Smooth muscle cell (in vitro differentiated cells): ENCODE measurements around the gene DYNLT1. TPM values are rescaled to one million over a fixed set of nuclear protein-coding genes. Genes with fewer than 3 reads are reported as not detected.
"Not testable (repeated sequence)": the region's sequence is repeated elsewhere in the genome, so short reads cannot be mapped to it uniquely, and the experiment has no call there.

Source experiments
- DNase-seq: peaks from one replicate; lab custom pipeline; 2025; ENCODE audit not compliant: unreplicated experiment; lab: John Stamatoyannopoulos, UW
- H2AFZ ChIP-seq: fragments of 200-600 bp; sonication (generic); 2 replicates; pipeline ENCODE4 v1.6.0; 2016; ENCODE audit warnings: antibody characterized with exemption, low read depth, mild to moderate bottlenecking
- H3F3A ChIP-seq: fragments of 200-600 bp; sonication (generic); 2 replicates; pipeline ENCODE4 v1.6.0; 2017; ENCODE audit warnings: antibody characterized with exemption, low read depth
- H3K27ac ChIP-seq: fragments of 200-600 bp; sonication (generic); 2 replicates; pipeline ENCODE4 v1.5.1; 2016; ENCODE audit warnings: low read depth, mild to moderate bottlenecking
- H3K27me3 ChIP-seq: fragments of 200-600 bp; sonication (generic); 2 replicates; pipeline ENCODE4 v1.6.1; 2016; ENCODE audit warnings: low read depth, mild to moderate bottlenecking
- H3K36me3 ChIP-seq: fragments of 200-600 bp; sonication (generic); 2 replicates; pipeline ENCODE4 v1.5.1; 2016; ENCODE audit warnings: low read depth
- H3K4me1 ChIP-seq: fragments of 200-600 bp; sonication (generic); 2 replicates; pipeline ENCODE4 v1.5.1; 2016; ENCODE audit warnings: low read depth
- H3K4me2 ChIP-seq: fragments of 200-600 bp; sonication (generic); 2 replicates; pipeline ENCODE4 v1.6.0; 2016; ENCODE audit warnings: mild to moderate bottlenecking
- H3K4me3 ChIP-seq: fragments of 200-600 bp; sonication (generic); 2 replicates; pipeline ENCODE4 v1.5.1; 2016; ENCODE audit warnings: mild to moderate bottlenecking
- H3K79me2 ChIP-seq: fragments of 200-600 bp; sonication (generic); 2 replicates; pipeline ENCODE4 v1.6.0; 2016; ENCODE audit warnings: low read depth, mild to moderate bottlenecking
- H3K9ac ChIP-seq: fragments of 200-600 bp; sonication (generic); 2 replicates; pipeline ENCODE4 v1.6.0; 2016; ENCODE audit warnings: low read depth
- H3K9me3 ChIP-seq: fragments of 200-600 bp; sonication (generic); replicated peaks from 2 replicates; pipeline ENCODE4 v1.5.1; 2016; ENCODE audit warnings: low read depth
- H4K20me1 ChIP-seq: fragments of 200-600 bp; sonication (generic); 2 replicates; pipeline ENCODE4 v1.6.0; 2016; ENCODE audit warnings: low read depth
- WGBS: methylation state at CpG from one replicate; pipeline ENCODE4 v1.1.7; 2016; ENCODE audit warnings: low lambda C conversion rate; 5-methylcytosine and 5-hydroxymethylcytosine counted together
- polyA plus RNA-seq: library from polyadenylated mRNA; unstranded; fragments of >200 nt; fragmentation: Nextera tagmentation; extraction: Ambion mirVana; gene quantifications from 2 replicates; pipeline ENCODE4 v1.2.1, GENCODE V29; 2016
- total RNA-seq: library from RNA; depleted of rRNA; stranded (reverse); fragments of >200 nt; gene quantifications from 2 replicates; pipeline ENCODE4 v1.2.3, GENCODE V29; 2014
- TF ChIP-seq, protein P1 (sequence below): fragments of 200-600 bp; sonication (generic); IDR thresholded peaks from 2 replicates; pipeline ENCODE4 v1.5.1; 2017; ENCODE audit warnings: borderline replicate concordance, mild to moderate bottlenecking, antibody characterized with exemption; ENCODE audit not compliant: insufficient read depth, poor library complexity, severe bottlenecking

The DYNLT1 gene
- total and polyA plus RNA-seq, 2 experiments from 2014 or later, result 127 to 225 TPM

DNA sequence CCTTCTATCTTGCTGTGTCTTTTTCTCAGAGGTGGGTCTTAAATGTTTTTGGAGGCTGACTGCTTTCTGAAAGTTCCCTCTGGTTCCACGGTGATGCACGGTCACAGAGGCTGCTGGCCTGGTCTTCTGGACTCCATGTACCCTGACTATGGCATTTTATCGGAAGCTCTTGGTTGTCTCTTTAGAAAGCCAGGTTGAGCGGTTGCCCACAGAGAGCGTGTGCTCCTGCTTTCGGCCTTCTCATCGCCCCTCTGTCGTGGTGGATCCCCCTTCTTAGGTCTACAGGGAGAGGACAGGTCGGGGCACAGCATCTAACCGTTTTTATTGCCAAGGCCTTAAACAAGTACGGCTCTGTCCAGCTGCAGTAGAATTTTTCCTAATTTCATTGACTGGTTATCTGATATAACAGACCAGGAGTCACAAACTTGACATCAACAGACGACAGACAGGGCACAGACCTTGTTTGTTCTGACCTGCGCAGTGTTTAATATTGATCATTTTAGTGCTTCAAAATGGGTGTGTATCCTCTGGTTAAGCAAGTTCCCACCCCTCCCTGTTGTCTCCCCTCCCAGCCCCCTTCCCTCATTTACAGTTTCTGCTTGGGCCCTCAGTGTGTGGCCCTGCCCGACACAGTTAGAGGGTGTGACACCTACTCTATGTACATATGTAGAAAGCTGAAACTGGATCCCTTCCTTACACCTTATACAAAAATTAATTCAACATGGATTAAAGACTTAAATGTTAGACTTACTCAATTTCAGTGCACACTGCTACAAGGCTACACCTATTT is 30.0 kb upstream of the DYNLT1 start:
- Histone ChIP-seq H3K4me3 (no peak overlapping the region), H3K27ac (no peak overlapping the region), H3F3A (no peaks in the 10 kb centered on the region), H3K36me3 (no peaks in the 10 kb centered on the region), H4K20me1 (no peaks in the 10 kb centered on the region), H3K4me2 (no peak overlapping the region), H3K27me3 (no peaks in the 10 kb centered on the region), H3K4me1 (no peaks in the 10 kb centered on the region), H2AFZ (no peak overlapping the region), H3K9me3 (no peaks in the 10 kb centered on the region), H3K79me2 (no peaks in the 10 kb centered on the region), H3K9ac (no peak overlapping the region)
- TF ChIP-seq, protein P1, sequence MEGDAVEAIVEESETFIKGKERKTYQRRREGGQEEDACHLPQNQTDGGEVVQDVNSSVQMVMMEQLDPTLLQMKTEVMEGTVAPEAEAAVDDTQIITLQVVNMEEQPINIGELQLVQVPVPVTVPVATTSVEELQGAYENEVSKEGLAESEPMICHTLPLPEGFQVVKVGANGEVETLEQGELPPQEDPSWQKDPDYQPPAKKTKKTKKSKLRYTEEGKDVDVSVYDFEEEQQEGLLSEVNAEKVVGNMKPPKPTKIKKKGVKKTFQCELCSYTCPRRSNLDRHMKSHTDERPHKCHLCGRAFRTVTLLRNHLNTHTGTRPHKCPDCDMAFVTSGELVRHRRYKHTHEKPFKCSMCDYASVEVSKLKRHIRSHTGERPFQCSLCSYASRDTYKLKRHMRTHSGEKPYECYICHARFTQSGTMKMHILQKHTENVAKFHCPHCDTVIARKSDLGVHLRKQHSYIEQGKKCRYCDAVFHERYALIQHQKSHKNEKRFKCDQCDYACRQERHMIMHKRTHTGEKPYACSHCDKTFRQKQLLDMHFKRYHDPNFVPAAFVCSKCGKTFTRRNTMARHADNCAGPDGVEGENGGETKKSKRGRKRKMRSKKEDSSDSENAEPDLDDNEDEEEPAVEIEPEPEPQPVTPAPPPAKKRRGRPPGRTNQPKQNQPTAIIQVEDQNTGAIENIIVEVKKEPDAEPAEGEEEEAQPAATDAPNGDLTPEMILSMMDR, result no peak
- DNase-seq, result no peak
- 91% methylated on average over 14 of the region's 14 CpGs for WGBS

DNA sequence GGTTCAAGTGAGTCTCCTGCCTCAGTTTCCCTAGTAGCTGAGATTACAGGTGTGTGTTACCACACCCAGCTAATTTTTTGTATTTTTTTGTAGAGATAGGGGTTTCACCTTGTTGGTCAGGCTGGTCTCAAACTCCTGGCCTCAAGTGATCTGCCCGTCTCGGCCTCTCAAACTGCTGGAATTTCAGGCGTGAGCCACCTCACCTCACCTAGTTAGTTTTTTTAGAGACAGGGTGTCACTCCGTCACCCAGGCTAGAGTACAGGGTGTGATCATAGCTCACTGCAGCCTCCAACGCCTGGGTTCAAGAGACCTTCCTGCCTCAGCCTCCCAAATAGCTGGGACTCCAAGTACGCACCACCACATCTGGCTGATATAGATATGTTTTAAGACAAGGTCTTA is 28.2 kb upstream of the DYNLT1 start:
- no peak overlapping the region for H3K27ac ChIP-seq
- no peaks in the 10 kb centered on the region for H3K9me3 ChIP-seq
- no peaks in the 10 kb centered on the region for H3K27me3 ChIP-seq
- no peak overlapping the region for H3K9ac ChIP-seq
- no peaks in the 10 kb centered on the region for H3K79me2 ChIP-seq
- no peaks in the 10 kb centered on the region for H3F3A ChIP-seq
- TF ChIP-seq, protein P1, result no peak
- H3K36me3 ChIP-seq, result no peaks in the 10 kb centered on the region
- no peaks in the 10 kb centered on the region for H3K4me1 ChIP-seq
- H4K20me1 ChIP-seq, result no peaks in the 10 kb centered on the region
- WGBS, result 89% methylated on average over 6 of the region's 6 CpGs
- no peak overlapping the region for H3K4me2 ChIP-seq
- no peak overlapping the region for H2AFZ ChIP-seq
- H3K4me3 ChIP-seq, result no peak overlapping the region
- no peak for DNase-seq

DNA sequence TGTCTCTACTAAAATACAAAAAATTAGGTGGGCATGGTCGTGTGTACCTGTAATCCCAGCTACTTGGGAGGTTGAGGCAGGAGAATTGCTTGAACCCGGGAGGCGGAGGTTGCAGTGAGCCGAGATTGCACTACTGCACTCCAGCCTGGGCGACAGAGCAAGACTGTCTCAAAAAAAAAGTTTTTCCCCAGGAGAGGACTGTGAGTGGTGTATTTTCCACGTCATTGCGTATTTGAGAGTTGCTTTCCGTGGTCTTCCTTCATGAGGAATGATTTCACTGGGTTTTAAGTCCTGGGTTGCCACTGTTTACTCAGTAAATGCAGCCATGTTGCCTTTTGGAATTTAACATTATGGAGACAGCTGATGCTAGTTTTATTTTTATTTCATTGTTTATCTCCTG is 27.6 kb upstream of the DYNLT1 start:
- 88% methylated on average over 8 of the region's 8 CpGs for WGBS
- not testable (repeated sequence) for DNase-seq, H3K4me3 ChIP-seq, H3K27me3 ChIP-seq, H3K9me3 ChIP-seq, H3K4me2 ChIP-seq, H2AFZ ChIP-seq, H3K27ac ChIP-seq, H3K36me3 ChIP-seq, H3K79me2 ChIP-seq, H3F3A ChIP-seq, H4K20me1 ChIP-seq, H3K4me1 ChIP-seq, H3K9ac ChIP-seq

DNA sequence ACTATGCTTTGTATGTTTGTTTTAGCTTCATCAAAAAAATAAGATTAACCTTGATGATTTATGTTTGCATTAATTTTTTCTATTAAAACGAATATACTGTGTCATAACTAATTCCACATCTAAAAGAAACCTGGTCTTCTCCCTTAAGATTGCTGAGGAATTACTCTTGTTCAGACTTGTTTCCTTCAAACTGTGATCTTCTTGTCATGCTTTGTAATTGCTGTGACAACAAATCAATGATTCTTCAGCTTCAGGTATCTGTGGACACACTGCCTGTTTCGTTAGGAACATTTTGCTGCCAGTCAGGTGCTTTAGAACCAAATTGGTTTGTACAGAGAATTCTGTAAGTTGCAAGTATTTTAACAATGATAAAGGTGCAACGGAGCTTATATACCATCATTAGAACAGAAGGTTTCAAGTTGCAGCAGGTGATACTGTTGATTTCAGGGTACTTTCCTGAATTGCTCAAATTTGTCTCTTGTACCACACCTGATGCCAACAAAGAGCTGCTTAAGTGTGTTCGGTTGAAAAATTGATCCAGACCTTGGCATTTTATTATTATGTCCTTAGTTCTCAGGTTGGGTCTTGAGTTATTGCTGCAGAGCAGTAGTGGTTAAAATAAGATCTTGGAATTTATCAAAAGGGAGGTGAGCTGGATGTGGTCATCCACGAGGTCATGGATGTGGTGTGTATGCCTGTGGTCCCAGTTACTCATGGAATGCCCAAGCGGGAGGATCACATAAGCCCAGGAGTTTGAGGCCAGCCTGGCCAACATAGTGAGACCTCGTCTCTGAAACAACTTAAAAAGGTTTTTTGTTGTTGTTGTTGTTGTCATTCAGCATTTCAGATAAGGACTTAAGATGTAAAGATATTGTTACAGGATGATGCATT is 24.8 kb upstream of the DYNLT1 start:
- H3F3A ChIP-seq, result no peaks in the 10 kb centered on the region
- no peak for DNase-seq
- no peak overlapping the region for H3K4me2 ChIP-seq
- H3K27me3 ChIP-seq, result no peaks in the 10 kb centered on the region
- TF ChIP-seq, protein P1, result no peak
- no peak overlapping the region for H3K9ac ChIP-seq
- WGBS, result 70% methylated on average over 7 of the region's 7 CpGs
- H2AFZ ChIP-seq, result no peak overlapping the region
- H3K27ac ChIP-seq, result no peak overlapping the region
- H3K4me1 ChIP-seq, result no peaks in the 10 kb centered on the region
- no peaks in the 10 kb centered on the region for H3K36me3 ChIP-seq
- H3K79me2 ChIP-seq, result no peaks in the 10 kb centered on the region
- H4K20me1 ChIP-seq, result no peaks in the 10 kb centered on the region
- H3K9me3 ChIP-seq, result no peaks in the 10 kb centered on the region
- H3K4me3 ChIP-seq, result no peak overlapping the region
